Lower leg skin (tissue), 4 donors: Measurements from ENCODE around the gene EPB41L4B. TPM values are rescaled to one million over a fixed set of nuclear protein-coding genes. Genes with fewer than 3 reads are reported as not detected.

Source experiments
- DNase-seq, 2 donors: peaks; one replicate each; pipeline ENCODE4 v3.0.0-alpha.2; 2019; ENCODE audit warnings: low spot score in 2 of 2
- H3K4me3 ChIP-seq: fragments of 200-600 bp; sonication (generic); 2 replicates; pipeline ENCODE4 v1.5.1; 2017; ENCODE audit warnings: mild to moderate bottlenecking, low read depth; ENCODE audit not compliant: poor library complexity, severe bottlenecking
- CTCF ChIP-seq, 3 donors: fragments of 450-650 bp; IDR thresholded peaks; one replicate each; pipeline ENCODE4 v1.5.1; 2016; ENCODE audit warnings: antibody characterized with exemption in 3 of 3, mild to moderate bottlenecking in 3 of 3, moderate library complexity in 2 of 3
- POLR2A ChIP-seq, 2 donors: fragments of 450-650 bp; IDR thresholded peaks; one replicate each; pipeline ENCODE4 v1.6.1; 2016 to 2017; ENCODE audit warnings: antibody characterized with exemption in 2 of 2, mild to moderate bottlenecking in 1 of 2, moderate library complexity in 1 of 2
- WGBS, 2 donors: methylation state at CpG; one replicate each; pipeline ENCODE4 v1.1.5; 2018; 5-methylcytosine and 5-hydroxymethylcytosine counted together
- intact Hi-C: fragments of 100-400 bp; cut with DNase I; formaldehyde crosslinking; loops from one replicate; pipeline ENCODE4 v1.15.0; 2023; ENCODE audit warnings: low total_unique reads
- total RNA-seq, 4 donors: library from RNA; depleted of rRNA; stranded (reverse); fragments of >200 nt; gene quantifications; one replicate each; pipeline ENCODE4 v1.1.0, GENCODE V29; 2016

The EPB41L4B gene
- total RNA-seq, 4 donors from 2014 or later: 15.4 to 31.6 (median 21.6) TPM

GRCh38 chr9:109149089-109149488 lies 171.8 kb downstream of the EPB41L4B start:
- intact Hi-C loops: no loop called here
- no peak overlapping the region for H3K4me3 ChIP-seq
- WGBS, 2 donors: 84 to 85% methylated on average over 5 of the region's 5 CpGs
- no peak for DNase-seq
- no peak for TF ChIP-seq POLR2A (IDR thresholded peaks at IDR 0.05)
- TF ChIP-seq CTCF (IDR thresholded peaks at IDR 0.05): no peak

GRCh38 chr9:109145051-109145450 lies 175.8 kb downstream of the EPB41L4B start:
- 83% methylated on average over 6 of the region's 6 CpGs for WGBS, 2 donors
- H3K4me3 ChIP-seq: no peak overlapping the region
- intact Hi-C loops: no loop called here
- TF ChIP-seq CTCF (IDR thresholded peaks at IDR 0.05) (no peak), POLR2A (IDR thresholded peaks at IDR 0.05) (no peak)
- DNase-seq: no peak

DNA sequence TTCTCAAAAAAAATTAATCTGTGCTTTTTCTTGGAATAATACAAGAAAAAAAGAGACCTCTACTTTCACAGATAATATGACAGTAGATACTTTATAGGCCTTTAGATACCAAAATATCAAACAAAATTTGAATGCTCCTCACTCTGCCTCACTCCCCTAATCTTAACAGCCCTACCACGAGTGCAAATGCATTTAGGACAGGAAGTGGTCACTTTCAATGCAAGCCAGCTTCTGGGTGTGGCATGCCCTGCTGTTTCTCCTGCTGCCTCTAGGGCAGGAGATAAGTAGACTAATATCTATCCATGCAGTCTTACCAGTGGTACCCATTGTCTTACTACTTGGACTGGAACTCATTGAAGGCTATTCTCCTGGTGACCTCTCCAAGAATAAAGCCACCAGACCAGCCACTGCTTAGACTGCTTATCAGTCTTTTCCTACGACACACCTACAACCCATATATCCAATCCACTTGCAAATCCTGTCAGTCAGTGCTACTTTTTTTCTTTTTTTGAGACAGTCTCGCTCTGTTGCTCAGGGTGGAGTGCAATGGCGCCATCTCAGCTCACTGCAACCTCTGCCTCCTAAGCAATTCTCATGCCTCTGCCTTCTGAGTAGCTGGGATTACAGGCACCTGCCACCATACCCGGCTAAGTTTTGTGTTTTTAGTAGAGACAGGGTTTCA lies 176.8 kb downstream of the EPB41L4B start:
- intact Hi-C loops: no loop called here
- WGBS, 2 donors: 79% methylated on average over 5 of the region's 5 CpGs
- TF ChIP-seq CTCF (IDR thresholded peaks at IDR 0.05) (no peak), POLR2A (IDR thresholded peaks at IDR 0.05) (no peak)
- H3K4me3 ChIP-seq: no peak overlapping the region
- DNase-seq: no peak

DNA sequence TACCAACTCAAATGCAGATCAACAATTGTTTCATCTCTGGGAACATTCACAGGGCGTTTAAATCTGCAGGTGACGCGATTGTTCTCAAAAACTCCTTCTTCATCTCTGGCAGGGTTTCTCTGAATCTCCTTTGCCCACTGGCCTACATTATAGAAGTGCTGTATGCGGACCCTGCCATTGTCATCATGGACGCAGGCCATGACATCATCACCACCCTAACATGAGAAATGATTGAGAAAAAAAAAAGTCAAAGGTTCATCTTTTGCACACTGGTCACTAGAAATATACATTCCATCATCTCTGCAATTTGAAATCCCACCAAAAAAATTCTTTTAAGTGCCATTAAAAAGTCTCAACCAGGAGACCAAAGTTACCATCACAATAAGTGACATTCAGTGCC lies 179.5 kb downstream of the EPB41L4B start:
- WGBS, 2 donors: 96 to 97% methylated on average over 5 of the region's 5 CpGs

DNA sequence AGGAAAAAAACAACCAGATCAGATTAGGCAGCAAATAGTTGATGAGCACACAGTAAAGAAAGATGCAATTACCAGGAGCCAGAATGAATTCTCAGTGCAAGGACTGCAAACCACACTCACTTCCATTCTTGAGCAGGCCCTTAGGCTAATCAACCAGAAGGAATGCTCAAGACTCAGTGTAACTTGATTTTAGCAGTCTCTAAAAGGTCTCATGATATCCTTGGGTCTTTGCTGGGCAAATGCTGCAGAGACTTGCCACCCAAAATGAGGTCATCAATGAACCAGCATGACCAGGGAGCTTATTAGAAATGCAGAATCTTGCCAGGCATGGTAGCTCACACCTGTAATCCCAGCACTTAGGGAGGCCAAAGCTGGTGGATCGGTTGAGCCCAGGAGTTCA lies 181.0 kb downstream of the EPB41L4B start:
- no peak overlapping the region for H3K4me3 ChIP-seq
- TF ChIP-seq CTCF (IDR thresholded peaks at IDR 0.05) (no peak), POLR2A (IDR thresholded peaks at IDR 0.05) (no peak)
- intact Hi-C loops: no loop called here
- 84 to 100% methylated on average over 1 of the region's 1 CpG for WGBS, 2 donors
- no peak for DNase-seq

More for the DNA sequence above, 179.5 kb downstream of the EPB41L4B start:
- TF ChIP-seq CTCF (IDR thresholded peaks at IDR 0.05) (no peak), POLR2A (IDR thresholded peaks at IDR 0.05) (no peak)
- intact Hi-C loops: no loop called here
- no peak for DNase-seq
- no peak overlapping the region for H3K4me3 ChIP-seq

DNA sequence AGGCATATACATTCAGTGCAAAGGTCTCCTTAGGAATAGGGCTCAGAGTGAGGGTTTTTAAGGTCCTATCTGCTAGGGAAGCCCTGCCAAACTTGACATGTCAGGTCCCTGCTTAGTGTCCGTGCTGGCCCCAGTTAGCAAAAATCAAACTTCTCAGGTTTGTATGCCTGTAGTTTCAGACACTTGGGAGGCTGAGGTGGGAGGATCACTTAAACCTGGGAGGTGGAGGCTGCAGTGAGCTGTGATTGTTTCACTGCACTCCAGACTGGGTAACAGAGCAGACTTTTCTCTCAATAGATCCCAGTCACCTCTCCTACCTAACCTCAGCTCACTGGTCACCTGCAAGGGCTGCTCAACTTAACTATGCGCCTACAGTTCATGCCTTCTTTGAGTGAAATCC lies 182.4 kb downstream of the EPB41L4B start:
- H3K4me3 ChIP-seq: no peak overlapping the region
- TF ChIP-seq CTCF (IDR thresholded peaks at IDR 0.05): no peak
- TF ChIP-seq POLR2A (IDR thresholded peaks at IDR 0.05): no peak
- intact Hi-C loops: no loop called here
- WGBS, 2 donors: 96 to 100% methylated on average over 2 of the region's 2 CpGs
- DNase-seq: no peak
